Hippocampal formation (tissue), 2 donors: Measurements from ENCODE around the gene ADNP2.

Source experiments
- DNase-seq, 2 donors: peaks; one replicate each; lab custom pipeline; 2025; lab: John Stamatoyannopoulos, UW

ADNP2 gene

DNA sequence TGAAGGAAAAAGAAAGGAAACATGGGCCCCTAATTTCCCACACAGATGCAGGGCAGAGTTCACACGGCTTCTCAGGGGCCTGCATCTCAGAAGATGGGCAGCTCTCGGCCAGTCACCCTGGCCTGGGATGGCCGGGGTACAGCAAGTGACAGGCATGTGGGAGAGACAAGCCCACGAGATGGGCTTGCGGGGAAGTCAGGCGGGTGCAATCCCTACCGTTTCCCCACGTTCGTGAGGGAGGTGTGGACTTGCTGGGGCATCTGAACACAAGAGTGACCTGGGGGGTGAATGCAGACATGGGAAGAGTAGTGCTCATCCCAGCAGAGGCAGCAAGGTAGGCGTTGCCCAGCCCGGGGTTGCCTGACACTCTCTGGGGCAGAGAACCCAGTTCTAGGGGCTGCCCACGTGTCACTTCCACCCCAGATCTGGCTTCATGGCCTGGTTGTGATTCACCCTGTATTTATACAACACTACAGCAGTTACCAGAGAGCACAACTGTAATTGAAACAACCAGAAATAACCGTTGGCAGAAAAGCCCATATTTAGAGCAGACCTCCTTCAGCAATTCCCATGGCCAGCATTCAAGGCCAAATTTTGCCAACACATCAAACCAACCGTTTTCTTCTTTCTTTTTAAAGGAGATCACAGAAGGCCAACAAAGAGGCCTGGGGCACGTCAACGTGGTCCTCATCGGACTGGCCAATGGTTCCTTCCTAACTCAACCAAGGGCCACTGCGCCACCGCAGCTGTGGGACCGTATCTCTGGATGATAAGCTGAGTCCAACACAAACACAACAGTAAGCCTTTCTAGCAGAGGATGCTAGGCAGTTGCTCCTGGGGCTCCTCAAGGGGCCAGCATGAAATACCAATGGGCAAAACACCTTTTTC is 79.8 kb downstream of the ADNP2 start:
- no peak for DNase-seq

- no peak for DNase-seq
Observed at GRCh38 chr18:80189531-80189865, 80.4 kb downstream of the ADNP2 start.
